Measurements from ENCODE around the gene KCNK13. TPM values are rescaled to one million over a fixed set of nuclear protein-coding genes. Genes with fewer than 3 reads are reported as not detected.
"Not testable (repeated sequence)": the region's sequence is repeated elsewhere in the genome, so short reads cannot be mapped to it uniquely, and the experiment has no call there.

Gene KCNK13
- total RNA-seq, 3 donors from 2014 or later = 0.16 to 0.66 (median 0.59) TPM

DNA sequence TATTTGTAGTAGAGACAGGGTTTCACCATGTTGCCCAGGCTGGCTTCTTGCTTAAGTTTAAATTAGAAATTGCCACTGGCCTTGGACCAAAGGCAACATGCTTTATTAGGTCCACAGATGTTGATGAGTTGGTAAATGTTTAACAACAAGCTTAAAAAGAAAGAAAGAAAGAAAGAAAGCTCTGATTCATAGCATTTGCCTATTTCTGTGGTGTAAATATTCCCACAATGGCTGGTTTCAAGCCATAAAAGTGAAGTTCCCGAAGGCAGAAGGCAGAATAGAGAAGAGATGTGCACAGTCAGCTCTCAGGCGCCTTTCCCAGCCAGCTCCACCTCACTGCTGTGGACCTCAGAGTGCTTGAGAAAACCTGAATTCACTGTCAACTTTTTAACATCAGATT is 26.4 kb downstream of the KCNK13 start:
- Histone ChIP-seq H3K4me3 (no peak overlapping the region), H3K9me3 (no peaks in the 10 kb centered on the region), H3K27ac (no peak overlapping the region), H3K27me3 (no peaks in the 10 kb centered on the region), H3K36me3 (no peaks in the 10 kb centered on the region), H3K4me1 (no peaks in the 10 kb centered on the region)
- no peak for DNase-seq (ENCODE audit: low spot score in 2 of 2)
- TF ChIP-seq POLR2AphosphoS5 (IDR thresholded peaks at IDR 0.05) (no peak), POLR2A (IDR thresholded peaks at IDR 0.05) (no peak), CTCF (IDR thresholded peaks at IDR 0.05) (no peak)
- intact Hi-C loops (cut with DNase I; ENCODE audit: low total_unique reads) = no loop called here

- H3K27ac ChIP-seq; H3K4me3 ChIP-seq; H3K36me3 ChIP-seq; H3K9me3 ChIP-seq; H3K4me1 ChIP-seq; H3K27me3 ChIP-seq; DNase-seq (ENCODE audit: low spot score in 2 of 2); intact Hi-C loops (cut with DNase I; ENCODE audit: low total_unique reads): not testable (repeated sequence)
Observed at GRCh38 chr14:90089486-90089885, 27.7 kb downstream of the KCNK13 start.

GRCh38 chr14:90091393-90091792 is 29.6 kb downstream of the KCNK13 start:
- intact Hi-C loops (cut with DNase I; ENCODE audit: low total_unique reads) = no loop called here
- DNase-seq (ENCODE audit: low spot score in 2 of 2) = no peak

GRCh38 chr14:90093942-90094595 is 32.3 kb downstream of the KCNK13 start:
- no peaks in the 10 kb centered on the region for H3K36me3 ChIP-seq
- no peak overlapping the region for H3K4me3 ChIP-seq
- H3K27me3 ChIP-seq = no peaks in the 10 kb centered on the region
- no peak overlapping the region for H3K27ac ChIP-seq
- no peak for TF ChIP-seq POLR2AphosphoS5 (IDR thresholded peaks at IDR 0.05)
- no peak for TF ChIP-seq POLR2A (IDR thresholded peaks at IDR 0.05)
- no peak for DNase-seq (ENCODE audit: low spot score in 2 of 2)
- H3K9me3 ChIP-seq = no peaks in the 10 kb centered on the region
- intact Hi-C loops (cut with DNase I; ENCODE audit: low total_unique reads) = no loop called here
- no peaks in the 10 kb centered on the region for H3K4me1 ChIP-seq

More at GRCh38 chr14:90091393-90091792, 29.6 kb downstream of the KCNK13 start:
- Histone ChIP-seq H3K4me1 (no peaks in the 10 kb centered on the region), H3K9me3 (no peaks in the 10 kb centered on the region), H3K27ac (no peak overlapping the region), H3K36me3 (no peaks in the 10 kb centered on the region), H3K27me3 (no peaks in the 10 kb centered on the region), H3K4me3 (no peak overlapping the region)
- TF ChIP-seq POLR2A (IDR thresholded peaks at IDR 0.05) (no peak), POLR2AphosphoS5 (IDR thresholded peaks at IDR 0.05) (no peak), CTCF (IDR thresholded peaks at IDR 0.05) (no peak)

- no peak for DNase-seq (ENCODE audit: low spot score in 2 of 2)
- H3K4me3 ChIP-seq = no peak overlapping the region
- intact Hi-C loops (cut with DNase I; ENCODE audit: low total_unique reads) = no loop called here
- H3K36me3 ChIP-seq = no peaks in the 10 kb centered on the region
- H3K27ac ChIP-seq = no peak overlapping the region
- H3K4me1 ChIP-seq = no peaks in the 10 kb centered on the region
- no peaks in the 10 kb centered on the region for H3K27me3 ChIP-seq
- no peak for TF ChIP-seq POLR2A (IDR thresholded peaks at IDR 0.05)
- TF ChIP-seq POLR2AphosphoS5 (IDR thresholded peaks at IDR 0.05) = no peak
- no peak for TF ChIP-seq CTCF (IDR thresholded peaks at IDR 0.05)
- H3K9me3 ChIP-seq = no peaks in the 10 kb centered on the region
Observed at GRCh38 chr14:90095096-90095495, 33.3 kb downstream of the KCNK13 start.

GRCh38 chr14:90096566-90096965 is 34.8 kb downstream of the KCNK13 start:
- intact Hi-C loops (cut with DNase I; ENCODE audit: low total_unique reads) = no loop called here
- Histone ChIP-seq H3K9me3 (no peaks in the 10 kb centered on the region), H3K4me3 (no peak overlapping the region), H3K36me3 (no peaks in the 10 kb centered on the region), H3K27me3 (no peaks in the 10 kb centered on the region), H3K27ac (no peak overlapping the region), H3K4me1 (no peaks in the 10 kb centered on the region)
- TF ChIP-seq POLR2AphosphoS5 (IDR thresholded peaks at IDR 0.05) (no peak), CTCF (IDR thresholded peaks at IDR 0.05) (no peak), POLR2A (IDR thresholded peaks at IDR 0.05) (no peak)
- DNase-seq (ENCODE audit: low spot score in 2 of 2) = no peak

All from breast epithelium (tissue), 4 donors.